ENCODE measurements around the gene PTPRE.

Gene PTPRE

DNA sequence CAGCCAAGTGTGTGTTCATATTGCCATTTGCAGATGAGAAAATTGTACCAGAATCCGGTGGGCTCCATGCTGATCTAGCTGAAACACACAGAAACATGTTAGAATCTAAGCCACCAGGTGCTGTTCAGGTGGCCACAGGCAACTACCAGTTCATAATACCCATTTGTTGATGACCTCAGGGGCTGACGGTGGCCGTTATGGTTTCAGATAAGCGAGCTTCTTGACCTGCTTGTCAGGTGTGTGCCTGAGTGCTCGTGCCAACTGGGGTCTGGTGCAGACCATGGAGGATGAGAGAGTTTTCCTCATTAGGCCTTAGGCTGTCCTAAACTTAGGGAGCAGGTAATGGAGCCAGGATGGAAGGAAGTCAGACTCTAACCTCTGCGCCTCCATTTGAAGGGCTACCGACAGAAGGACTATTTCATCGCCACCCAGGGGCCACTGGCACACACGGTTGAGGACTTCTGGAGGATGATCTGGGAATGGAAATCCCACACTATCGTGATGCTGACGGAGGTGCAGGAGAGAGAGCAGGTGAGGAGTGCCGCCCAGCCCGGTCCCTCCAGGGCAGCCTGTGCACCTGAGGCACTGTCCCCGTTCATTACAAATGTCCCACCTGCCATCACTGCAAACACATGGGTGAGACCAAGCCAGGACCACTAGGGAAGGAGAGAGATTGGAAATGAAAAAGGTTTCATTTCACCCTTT is 166.2 kb downstream of the PTPRE start:
- H3K4me3 ChIP-seq (ENCODE audit: low read depth, low read length) = no peak overlapping the region
- no peak for DNase-seq (ENCODE audit: low read depth)
- no peak for TF ChIP-seq CTCF (IDR thresholded peaks at IDR 0.05; ENCODE audit: low read depth, low read length, missing control alignments)

- TF ChIP-seq CTCF (IDR thresholded peaks at IDR 0.05; ENCODE audit: low read depth, low read length, missing control alignments) = no peak
- DNase-seq (ENCODE audit: low read depth) = no peak
- H3K4me3 ChIP-seq (ENCODE audit: low read depth, low read length) = no peak overlapping the region
Measured at GRCh38 chr10:128073890-128074289, 167.0 kb downstream of the PTPRE start.

DNA sequence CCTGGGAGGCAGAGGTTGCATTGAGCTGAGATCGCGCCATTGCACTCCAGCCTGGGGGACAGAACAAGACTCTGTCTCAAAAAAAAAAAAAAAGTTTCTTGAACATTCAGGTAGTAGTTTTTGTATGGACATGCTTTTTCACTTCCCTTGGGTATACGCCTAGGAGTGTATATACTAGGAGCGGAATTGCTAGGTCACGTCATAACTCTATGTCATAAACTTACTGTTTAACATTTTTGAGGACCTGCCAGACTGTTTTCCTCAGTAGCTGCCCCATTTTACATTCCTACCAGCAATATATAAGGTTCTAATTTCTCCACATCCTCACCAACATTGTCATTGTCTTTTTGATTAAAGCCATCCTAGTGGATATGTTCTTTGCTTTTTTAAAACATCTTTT is 167.7 kb downstream of the PTPRE start:
- TF ChIP-seq CTCF (IDR thresholded peaks at IDR 0.05; ENCODE audit: low read depth, low read length, missing control alignments) = no peak
- DNase-seq (ENCODE audit: low read depth) = no peak

GRCh38 chr10:128077155-128077875 is 170.4 kb downstream of the PTPRE start:
- no peak for DNase-seq (ENCODE audit: low read depth)
- no peak for TF ChIP-seq CTCF (IDR thresholded peaks at IDR 0.05; ENCODE audit: low read depth, low read length, missing control alignments)
- no peak overlapping the region for H3K4me3 ChIP-seq (ENCODE audit: low read depth, low read length)

More for the DNA sequence above, 167.7 kb downstream of the PTPRE start:
- H3K4me3 ChIP-seq (ENCODE audit: low read depth, low read length) = no peak overlapping the region

DNA sequence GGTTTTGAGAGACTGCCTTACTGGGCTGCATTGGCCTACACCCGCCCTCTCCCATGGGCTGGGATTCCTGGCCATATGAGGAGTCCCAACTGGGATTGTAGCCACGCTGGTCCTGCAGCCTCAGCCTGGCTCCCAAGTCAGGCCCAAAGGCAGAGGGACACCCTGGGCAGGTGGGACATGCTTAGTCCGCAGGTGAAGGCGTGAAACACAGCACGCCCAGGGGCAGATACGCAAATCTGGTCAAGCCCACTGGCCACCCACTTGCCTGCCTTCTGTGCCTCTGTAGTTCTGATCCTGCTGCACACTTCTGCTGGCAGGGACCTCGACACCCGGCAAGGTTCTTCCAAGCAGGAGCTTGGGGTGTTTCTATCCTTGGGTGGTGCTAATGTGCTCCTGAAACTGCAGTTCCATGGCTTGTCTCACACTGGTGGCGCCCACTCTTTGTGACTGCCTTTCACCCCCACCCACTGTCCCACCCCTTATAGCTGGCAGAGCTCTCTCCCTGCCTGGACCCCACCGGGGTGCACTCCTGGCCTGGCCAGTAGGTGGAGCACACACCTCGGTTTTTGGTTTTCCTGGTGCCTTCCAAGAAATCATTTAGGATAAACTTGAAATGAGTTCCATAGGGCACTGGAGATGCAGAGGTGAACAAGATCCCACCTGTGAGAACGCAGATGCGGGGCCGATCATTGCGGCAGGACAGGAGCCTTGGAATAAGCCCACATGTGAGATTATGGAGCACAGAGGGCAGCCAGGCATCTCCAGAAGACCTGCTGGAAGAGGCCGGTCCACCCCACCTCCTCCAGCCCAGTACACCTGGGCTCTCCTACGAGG is 171.4 kb downstream of the PTPRE start:
- no peak overlapping the region for H3K4me3 ChIP-seq (ENCODE audit: low read depth, low read length)
- TF ChIP-seq CTCF (IDR thresholded peaks at IDR 0.05; ENCODE audit: low read depth, low read length, missing control alignments) = peak; percentile 74
- DNase-seq (ENCODE audit: low read depth) = no peak

GRCh38 chr10:128080231-128080630 is 173.3 kb downstream of the PTPRE start:
- TF ChIP-seq CTCF (IDR thresholded peaks at IDR 0.05; ENCODE audit: low read depth, low read length, missing control alignments) = no peak
- H3K4me3 ChIP-seq (ENCODE audit: low read depth, low read length) = no peak overlapping the region
- no peak for DNase-seq (ENCODE audit: low read depth)

Data from GM12864 (cell line).